ENCODE measurements around the gene POM121C. TPM values are rescaled to one million over a fixed set of nuclear protein-coding genes. Genes with fewer than 3 reads are reported as not detected.
"Not testable (repeated sequence)": the region's sequence is repeated elsewhere in the genome, so short reads cannot be mapped to it uniquely, and the experiment has no call there.

Gene POM121C
- total and polyA plus RNA-seq, 2 of the 13 experiments (the other 11 are each of a cell fraction or from before 2014, with no cell fraction given): 7.3 to 20.2 TPM

DNA sequence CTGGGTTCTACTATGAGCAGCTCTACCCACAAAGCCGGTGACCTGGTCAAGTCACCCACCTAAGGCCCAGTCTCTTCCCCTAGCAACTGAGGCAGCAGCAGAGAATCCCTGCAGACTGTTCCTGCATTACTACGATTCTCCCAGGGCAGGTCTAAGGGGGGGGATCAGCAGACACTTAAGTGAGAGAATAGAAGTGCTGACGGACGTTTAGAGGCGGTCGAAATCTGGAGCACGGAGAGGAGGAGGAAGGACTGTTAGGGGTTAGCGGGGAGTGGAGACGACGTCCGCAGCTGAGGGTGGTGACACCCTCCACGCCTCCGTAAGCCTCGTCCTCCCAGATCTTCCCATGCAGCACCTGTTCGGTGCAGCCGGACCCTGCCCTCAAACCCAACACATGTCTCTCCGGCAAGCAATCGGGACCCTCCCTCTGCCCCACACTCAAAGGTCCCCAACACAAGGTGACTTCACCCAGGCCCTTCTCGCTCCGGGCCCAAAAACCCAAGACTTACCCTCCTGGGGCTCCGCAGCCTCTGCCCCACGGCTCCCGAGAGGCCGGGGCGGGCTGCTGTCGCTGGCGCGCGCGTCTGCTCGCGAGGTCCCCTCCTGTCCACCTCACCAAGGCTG lies 632 bp downstream of the POM121C start:
- H4K20me1 ChIP-seq (ENCODE audit: insufficient read depth, low read length); intact Hi-C loops (cut with micrococcal nuclease; ENCODE audit: unreplicated experiment); FAIRE-seq; CTCF ChIA-PET (ENCODE audit: low intra/inter-chr PET ratio, low total read pairs); H3K27me3 ChIP-seq (ENCODE audit: control insufficient read depth in 1 of 2, insufficient read depth in 2 of 2, low read length in 2 of 2); POLR2A ChIA-PET; H3K9me3 ChIP-seq (ENCODE audit: low read length); DNase-seq (ENCODE audit: low spot score); H2AFZ ChIP-seq (ENCODE audit: low read length); H3K4me1 ChIP-seq (ENCODE audit: insufficient read depth, low read length); in situ Hi-C loops (cut with HindIII; ENCODE audit: extremely low pct_ligation_motif_present, low pct_unique_long_range_greater_than_20kb); H3K36me3 ChIP-seq (replicated peaks in 1 of 2; ENCODE audit: control insufficient read depth in 1 of 2, insufficient read depth in 2 of 2, low read length in 2 of 2): not testable (repeated sequence)
- WGBS (ENCODE audit: low lambda C conversion rate): 0% methylated on average over 9 of the region's 32 CpGs
- H3K9ac ChIP-seq (ENCODE audit: insufficient read depth, low read depth, low read length): peak overlapping the region; percentile 76
- peaks cover 16% of the 10 kb centered on the region for H3K79me2 ChIP-seq (ENCODE audit: insufficient read depth, low read length)
- H3K4me3 ChIP-seq (replicated peaks in 1 of 3; ENCODE audit: insufficient read depth in 1 of 3, low read depth in 2 of 3, low read length in 3 of 3): peak overlapping the region; percentile 83 to 86 (median 83); a peak in 5 of 6 replicates
- peak overlapping the region; percentile 51 for H3K4me2 ChIP-seq (ENCODE audit: low read depth, low read length)
- TSS peak; percentile 41 for BruUV-seq (replicated peaks)
- ATAC-seq: peak; percentile 16
- H3K27ac ChIP-seq (ENCODE audit: extremely low read length, insufficient read depth, low read length): peak overlapping the region; percentile 76
- TF ChIP-seq ZBTB3 (CRISPR knock-in tag; IDR thresholded peaks at IDR 0.05; ENCODE audit: borderline replicate concordance, low read depth) (peak; percentile 8; the same call in 1 of the 2 replicates), TMF1 (CRISPR knock-in tag; IDR thresholded peaks at IDR 0.05; ENCODE audit: low read depth) (0 out of 2 replicates have a peak, but pooled peaks have one; percentile 17), ZBTB42 (CRISPR knock-in tag; IDR thresholded peaks at IDR 0.05) (0 out of 2 replicates have a peak, but pooled peaks have one; percentile 7), ZNF556 (CRISPR knock-in tag; IDR thresholded peaks at IDR 0.05; ENCODE audit: borderline replicate concordance) (0 out of 2 replicates have a peak, but pooled peaks have one; percentile 9), AKAP8 (CRISPR knock-in tag; IDR thresholded peaks at IDR 0.05) (peak; percentile 11; the same call in 1 of the 2 replicates), SAP130 (CRISPR knock-in tag; IDR thresholded peaks at IDR 0.05; ENCODE audit: low read depth) (peak; percentile 1; the same call in 1 of the 2 replicates), EED (CRISPR knock-in tag; IDR thresholded peaks at IDR 0.05) (0 out of 2 replicates have a peak, but pooled peaks have one; percentile 6), ZBTB38 (CRISPR knock-in tag; IDR thresholded peaks at IDR 0.05) (0 out of 2 replicates have a peak, but pooled peaks have one; percentile 14), ELF4 (CRISPR knock-in tag; IDR thresholded peaks at IDR 0.05; ENCODE audit: borderline replicate concordance) (0 out of 2 replicates have a peak, but pooled peaks have one; percentile 7)
- TF ChIP-seq, protein P1, sequence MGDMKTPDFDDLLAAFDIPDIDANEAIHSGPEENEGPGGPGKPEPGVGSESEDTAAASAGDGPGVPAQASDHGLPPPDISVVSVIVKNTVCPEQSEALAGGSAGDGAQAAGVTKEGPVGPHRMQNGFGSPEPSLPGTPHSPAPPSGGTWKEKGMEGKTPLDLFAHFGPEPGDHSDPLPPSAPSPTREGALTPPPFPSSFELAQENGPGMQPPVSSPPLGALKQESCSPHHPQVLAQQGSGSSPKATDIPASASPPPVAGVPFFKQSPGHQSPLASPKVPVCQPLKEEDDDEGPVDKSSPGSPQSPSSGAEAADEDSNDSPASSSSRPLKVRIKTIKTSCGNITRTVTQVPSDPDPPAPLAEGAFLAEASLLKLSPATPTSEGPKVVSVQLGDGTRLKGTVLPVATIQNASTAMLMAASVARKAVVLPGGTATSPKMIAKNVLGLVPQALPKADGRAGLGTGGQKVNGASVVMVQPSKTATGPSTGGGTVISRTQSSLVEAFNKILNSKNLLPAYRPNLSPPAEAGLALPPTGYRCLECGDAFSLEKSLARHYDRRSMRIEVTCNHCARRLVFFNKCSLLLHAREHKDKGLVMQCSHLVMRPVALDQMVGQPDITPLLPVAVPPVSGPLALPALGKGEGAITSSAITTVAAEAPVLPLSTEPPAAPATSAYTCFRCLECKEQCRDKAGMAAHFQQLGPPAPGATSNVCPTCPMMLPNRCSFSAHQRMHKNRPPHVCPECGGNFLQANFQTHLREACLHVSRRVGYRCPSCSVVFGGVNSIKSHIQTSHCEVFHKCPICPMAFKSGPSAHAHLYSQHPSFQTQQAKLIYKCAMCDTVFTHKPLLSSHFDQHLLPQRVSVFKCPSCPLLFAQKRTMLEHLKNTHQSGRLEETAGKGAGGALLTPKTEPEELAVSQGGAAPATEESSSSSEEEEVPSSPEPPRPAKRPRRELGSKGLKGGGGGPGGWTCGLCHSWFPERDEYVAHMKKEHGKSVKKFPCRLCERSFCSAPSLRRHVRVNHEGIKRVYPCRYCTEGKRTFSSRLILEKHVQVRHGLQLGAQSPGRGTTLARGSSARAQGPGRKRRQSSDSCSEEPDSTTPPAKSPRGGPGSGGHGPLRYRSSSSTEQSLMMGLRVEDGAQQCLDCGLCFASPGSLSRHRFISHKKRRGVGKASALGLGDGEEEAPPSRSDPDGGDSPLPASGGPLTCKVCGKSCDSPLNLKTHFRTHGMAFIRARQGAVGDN (CRISPR knock-in tag; IDR thresholded peaks at IDR 0.05): peak; percentile 61; the same call in 1 of the 2 replicates
- TF ChIP-seq, protein P2, sequence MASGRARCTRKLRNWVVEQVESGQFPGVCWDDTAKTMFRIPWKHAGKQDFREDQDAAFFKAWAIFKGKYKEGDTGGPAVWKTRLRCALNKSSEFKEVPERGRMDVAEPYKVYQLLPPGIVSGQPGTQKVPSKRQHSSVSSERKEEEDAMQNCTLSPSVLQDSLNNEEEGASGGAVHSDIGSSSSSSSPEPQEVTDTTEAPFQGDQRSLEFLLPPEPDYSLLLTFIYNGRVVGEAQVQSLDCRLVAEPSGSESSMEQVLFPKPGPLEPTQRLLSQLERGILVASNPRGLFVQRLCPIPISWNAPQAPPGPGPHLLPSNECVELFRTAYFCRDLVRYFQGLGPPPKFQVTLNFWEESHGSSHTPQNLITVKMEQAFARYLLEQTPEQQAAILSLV (CRISPR knock-in tag; IDR thresholded peaks at IDR 0.05; ENCODE audit: borderline replicate concordance): 0 out of 2 replicates have a peak, but pooled peaks have one; percentile 32

All from HepG2 (cell line).